Sciatic nerve (tissue), 2 donors: ENCODE measurements around the gene ELMO1. TPM values are rescaled to one million over a fixed set of nuclear protein-coding genes. Genes with fewer than 3 reads are reported as not detected.
A peak's percentile ranks its signal among the peaks of the same experiment; 100 is the strongest.

ENCODE experiments used
- ATAC-seq: fragments of 200-7000 bp; cut with Tn5 transposase; one replicate; pipeline ENCODE4 v1.9.1; 2020; ENCODE audit warnings: mild to moderate bottlenecking, moderate library complexity
- DNase-seq: peaks from one replicate; pipeline ENCODE4 v3.0.0-alpha.2; 2020; ENCODE audit warnings: low spot score
- intact Hi-C: fragments of 100-400 bp; cut with DNase I; formaldehyde crosslinking; loops from one replicate; pipeline ENCODE4 v1.14.2; 2022
- total RNA-seq: library from RNA; stranded (reverse); fragmentation: NEBNext Ultra II Directional; extraction: Animal tissue kit (Norgen Biotek cat#: 25700); gene quantifications from one replicate; pipeline ENCODE4 v1.2.1, GENCODE V29; 2021
- donor health status: DM: no; HTN: no; CAD: no.
- donor health status: DM: no; HTN: no; CAD: no.

ELMO1 gene
- total RNA-seq, 1 donor from 2014 or later = 151 TPM

DNA sequence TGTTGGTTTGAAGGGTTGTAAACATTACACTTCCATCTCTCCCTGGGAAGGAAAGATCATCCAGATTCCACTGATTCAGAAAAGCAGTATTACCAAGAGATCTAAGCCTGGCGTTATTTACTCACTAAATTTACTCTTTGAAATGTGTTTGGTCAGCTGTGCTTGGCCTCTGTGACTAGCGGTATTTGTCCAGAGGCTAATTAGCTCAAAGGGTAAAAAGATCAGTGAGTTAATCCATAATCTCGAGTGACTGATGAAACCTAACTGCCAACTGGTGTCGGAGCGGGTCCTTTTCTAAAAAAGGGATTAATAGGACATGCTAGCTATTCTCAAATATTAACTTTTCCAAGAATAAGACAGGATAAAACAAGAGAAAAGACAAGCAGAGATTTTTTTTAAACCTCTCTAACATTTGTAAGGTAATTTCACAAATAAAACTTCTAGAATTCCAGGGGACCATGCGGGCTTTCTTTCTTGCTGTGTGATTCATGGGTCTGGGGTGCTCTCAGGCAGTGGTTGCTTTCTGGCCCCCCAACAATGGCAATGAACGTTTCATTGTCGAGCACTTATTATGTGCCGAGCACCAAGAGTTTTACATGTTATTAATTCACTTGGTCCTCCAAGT, 477.0 kb downstream of the ELMO1 start:
- DNase-seq (no peak), ATAC-seq (peak; percentile 75)
- intact Hi-C loops = no loop called here

DNA sequence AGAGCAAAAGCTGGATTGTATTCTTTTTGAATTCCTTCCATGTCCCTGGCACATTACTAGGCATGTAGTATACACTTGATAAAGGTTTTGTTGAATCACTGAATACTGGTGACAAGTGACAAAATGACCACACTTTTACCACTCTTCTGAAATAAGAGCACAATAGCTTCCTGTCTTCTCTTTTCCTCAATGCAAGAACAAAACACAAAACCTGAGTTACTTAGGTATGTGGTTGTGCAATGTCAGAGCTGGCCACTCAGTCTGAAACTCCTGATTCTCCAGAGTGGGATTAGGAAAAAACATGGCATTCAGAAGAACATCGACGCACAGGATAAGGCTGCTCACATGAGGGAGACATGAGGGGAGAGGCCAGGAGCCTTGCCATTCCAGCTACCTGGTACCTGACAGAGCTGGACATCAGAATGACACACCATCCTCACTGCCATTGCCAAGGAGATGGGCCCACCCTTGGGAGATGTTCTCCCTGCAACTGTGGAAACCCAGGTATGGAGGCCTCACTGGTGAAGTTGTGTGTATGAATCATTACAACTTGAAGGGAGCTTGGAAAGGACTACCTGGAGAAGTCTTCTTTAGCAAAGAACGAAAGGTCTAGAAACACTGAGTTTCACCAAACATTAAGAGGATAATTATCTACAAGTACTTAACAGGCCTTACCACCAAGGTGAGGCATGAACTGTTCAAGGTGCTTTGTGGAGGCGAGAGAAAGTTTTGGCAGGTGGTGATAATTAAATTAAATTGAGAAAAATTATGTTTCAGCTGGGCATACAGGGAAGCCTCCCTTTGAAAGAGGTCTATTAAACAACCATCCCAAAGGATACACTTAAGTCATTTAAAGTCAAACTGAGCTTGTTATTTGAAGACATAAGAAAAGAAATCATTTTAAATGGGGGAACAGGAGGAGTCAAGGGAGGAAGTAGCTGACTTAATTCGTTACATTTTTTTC, 477.8 kb downstream of the ELMO1 start:
- ATAC-seq = no peak
- intact Hi-C loops = no loop called here
- no peak for DNase-seq

DNA sequence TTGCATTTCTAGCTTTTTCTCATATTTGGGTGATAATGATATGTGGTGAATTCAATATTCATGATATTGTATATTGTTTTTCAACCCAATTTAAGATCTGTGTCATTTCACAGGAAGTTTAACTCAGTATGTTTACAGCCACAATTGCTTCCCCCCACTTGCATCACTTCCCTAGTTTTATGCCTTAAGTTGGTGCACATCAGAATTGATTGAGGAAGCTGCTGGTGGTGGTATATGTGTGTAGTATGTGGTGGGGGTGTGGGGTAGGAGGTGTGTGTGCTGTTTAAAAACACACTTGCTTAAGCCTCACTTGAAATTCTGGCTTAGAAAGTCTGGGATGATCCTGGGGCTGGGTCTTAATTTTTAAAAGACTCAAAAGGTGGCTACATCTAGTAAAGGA, 479.3 kb downstream of the ELMO1 start:
- intact Hi-C loops = no loop called here
- DNase-seq (no peak), ATAC-seq (no peak)

DNA sequence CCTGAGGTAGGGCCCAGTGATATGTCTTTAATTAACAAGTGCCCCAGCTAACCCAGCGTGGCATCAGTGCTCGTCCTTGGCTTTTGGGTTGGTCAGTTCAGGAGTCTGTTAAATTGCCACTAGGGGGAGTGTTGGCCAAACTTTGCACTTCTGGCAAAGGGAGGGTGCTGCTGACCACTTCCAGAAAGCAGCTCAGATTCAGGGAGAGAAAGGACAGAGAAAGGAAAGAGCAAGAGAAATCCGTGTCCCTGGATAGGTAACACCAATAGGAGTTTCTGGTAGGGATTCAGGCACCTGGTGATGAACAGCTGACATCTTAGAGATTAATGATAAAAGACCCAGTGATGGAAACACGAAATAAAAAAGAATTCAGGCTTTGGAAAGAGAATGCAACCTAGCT, 481.3 kb downstream of the ELMO1 start:
- ATAC-seq = peak; percentile 88
- intact Hi-C loops = no loop called here
- DNase-seq = peak; percentile 70

DNA sequence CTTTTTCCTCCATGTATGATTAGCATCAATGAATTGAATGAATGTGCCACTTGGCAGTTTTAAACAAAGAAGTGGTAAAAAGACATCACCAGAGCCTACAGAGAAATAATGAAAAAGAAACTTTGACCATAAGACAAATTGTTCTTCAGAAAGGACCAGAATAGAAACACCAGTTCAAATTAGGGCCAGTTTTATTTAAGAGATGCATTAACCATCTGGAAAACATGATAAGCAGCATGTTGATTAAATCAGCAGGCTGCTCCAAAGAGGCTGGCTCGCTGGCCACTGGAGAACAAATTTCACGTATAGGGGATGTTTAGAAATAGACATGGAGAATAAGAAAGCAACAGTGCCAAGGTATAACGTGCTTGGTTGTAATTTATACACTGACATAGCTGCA, 482.0 kb downstream of the ELMO1 start:
- ATAC-seq (no peak), DNase-seq (no peak)
- intact Hi-C loops = no loop called here

DNA sequence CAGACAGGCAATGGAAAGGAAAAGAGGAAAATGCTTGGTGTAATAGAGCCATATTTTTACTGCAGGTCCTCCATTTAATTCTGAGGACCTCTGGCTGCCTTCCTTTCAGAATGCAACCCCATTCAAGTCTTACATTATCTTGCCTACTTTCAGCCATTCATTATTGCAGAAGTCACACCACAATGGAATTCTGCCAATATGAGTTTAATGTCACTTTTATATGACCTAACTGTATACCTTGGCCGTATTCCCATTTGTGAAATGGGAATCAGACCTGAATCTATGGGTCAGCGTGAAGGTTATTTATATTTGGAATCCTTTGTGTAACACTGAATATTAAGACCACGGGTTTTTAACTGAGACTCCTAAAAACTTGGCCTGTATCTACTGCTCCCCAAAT, 482.6 kb downstream of the ELMO1 start:
- intact Hi-C loops = no loop called here
- ATAC-seq (no peak), DNase-seq (no peak)

DNA sequence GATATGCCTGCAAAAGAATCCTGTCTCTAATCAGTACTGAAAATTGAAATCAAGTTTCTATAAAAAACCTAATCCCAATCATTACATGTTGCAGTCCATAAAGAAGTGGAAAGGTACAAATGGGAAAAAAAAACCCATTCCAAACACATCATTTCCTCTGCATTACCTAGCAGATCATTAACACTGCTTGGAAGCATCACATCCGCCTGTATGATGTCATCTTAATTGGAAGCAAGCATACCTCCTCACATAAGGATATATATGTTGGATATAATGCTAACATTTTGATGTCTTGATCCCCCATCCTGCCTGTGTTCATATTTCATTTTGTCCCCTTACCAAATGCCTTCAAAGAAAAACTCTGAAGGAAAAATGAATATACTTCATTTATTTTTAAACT, 483.0 kb downstream of the ELMO1 start:
- ATAC-seq = no peak
- intact Hi-C loops = no loop called here

DNA sequence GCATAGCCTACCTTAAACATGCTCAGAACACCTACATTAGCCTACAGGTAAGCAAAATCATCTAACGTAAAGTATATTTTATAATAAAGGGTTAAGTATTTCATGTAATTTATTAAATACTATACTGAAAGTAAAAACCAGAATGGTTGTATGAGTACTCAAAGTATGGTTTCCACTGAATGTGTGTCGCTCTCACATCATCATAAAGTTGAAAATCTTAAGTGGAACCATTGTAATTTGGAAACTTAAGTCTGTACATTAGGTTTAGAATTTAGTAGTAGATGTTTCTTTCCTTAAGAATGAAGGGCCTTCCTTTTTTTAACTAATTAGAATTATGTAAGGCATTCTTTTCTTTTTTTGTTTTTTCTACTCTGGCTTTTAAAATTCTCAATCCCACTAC, 484.4 kb downstream of the ELMO1 start:
- DNase-seq (no peak), ATAC-seq (no peak)
- intact Hi-C loops = no loop called here

More for the DNA sequence above, 483.0 kb downstream of the ELMO1 start:
- DNase-seq = no peak

DNA sequence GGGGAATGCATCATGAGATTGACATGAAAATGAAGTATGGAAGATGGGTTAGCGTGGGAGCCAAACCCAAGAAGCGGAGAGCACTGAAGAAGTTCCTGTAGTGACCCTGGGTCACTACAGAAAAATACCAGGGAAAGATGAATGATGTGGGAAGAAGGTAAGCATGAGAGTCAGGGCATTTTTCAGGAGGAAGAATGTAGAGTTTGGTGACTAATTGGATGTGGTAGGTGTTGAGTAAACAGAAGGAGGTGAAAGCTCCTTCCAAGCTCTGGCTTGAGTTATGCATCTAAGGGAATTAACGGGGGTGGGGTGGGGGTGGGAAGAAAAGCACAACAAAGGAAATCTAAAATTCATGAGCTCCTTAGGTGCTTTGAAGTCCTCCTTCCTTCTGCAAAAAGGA, 486.3 kb downstream of the ELMO1 start:
- ATAC-seq = no peak
- intact Hi-C loops = no loop called here
- DNase-seq = no peak

DNA sequence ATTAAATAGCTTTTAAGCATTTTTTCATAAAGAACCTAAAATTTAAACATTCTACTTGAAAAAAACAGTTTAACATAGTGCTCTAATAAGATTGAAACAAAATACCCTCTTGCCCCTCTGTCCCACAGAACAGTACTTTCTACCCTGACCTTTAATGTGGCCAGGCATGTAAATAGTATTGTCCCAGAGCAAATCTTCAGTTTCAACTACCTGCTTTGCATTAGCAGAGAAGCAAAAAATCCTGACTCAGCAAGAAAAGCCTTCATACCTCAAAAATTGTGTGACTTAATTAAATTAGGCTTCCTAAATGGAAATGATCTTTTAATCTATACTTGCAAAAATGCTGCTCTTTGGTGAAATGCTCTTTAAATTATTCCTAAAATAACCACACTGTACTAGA, 487.0 kb downstream of the ELMO1 start:
- DNase-seq = no peak
- ATAC-seq = no peak
- intact Hi-C loops = no loop called here

DNA sequence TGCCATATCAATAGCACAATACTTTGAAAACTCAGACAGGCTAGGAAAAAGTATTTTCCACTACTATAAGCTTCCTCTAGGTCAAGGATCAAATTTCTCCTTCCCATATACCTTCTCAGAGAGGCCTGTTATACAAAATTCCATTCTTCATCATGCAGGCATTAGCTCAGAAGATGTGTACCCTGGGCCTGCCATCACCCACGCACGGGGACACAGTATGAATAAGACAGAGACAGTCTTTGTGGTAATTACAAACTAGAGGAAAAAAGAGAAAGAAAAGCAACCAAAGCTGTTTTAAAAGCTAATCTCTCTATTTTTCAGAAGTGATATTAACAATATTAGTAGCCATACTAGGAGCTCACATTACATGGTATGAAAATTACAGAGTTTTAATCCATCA, 487.6 kb downstream of the ELMO1 start:
- intact Hi-C loops = no loop called here
- DNase-seq = no peak
- ATAC-seq = no peak

DNA sequence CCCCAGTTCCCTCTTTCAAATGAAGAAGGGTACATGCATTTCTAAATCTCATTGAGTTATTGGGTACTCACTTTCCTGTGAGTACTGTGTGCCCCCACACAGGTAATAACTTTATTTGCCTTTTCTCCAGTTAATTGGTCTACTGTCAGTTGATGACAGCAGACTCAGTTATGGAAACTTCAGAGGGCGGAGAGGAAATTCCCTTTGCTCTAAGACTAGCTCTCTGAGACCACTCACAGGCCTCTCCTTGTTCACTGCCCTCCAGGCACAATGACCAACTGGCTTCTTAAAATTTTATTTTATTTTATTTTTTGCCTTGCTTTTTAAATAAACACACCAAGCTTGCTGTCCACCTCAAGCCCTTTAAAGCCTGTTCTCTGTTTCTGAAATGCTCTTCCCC, 488.6 kb downstream of the ELMO1 start:
- intact Hi-C loops = no loop called here
- no peak for DNase-seq
- ATAC-seq = no peak

DNA sequence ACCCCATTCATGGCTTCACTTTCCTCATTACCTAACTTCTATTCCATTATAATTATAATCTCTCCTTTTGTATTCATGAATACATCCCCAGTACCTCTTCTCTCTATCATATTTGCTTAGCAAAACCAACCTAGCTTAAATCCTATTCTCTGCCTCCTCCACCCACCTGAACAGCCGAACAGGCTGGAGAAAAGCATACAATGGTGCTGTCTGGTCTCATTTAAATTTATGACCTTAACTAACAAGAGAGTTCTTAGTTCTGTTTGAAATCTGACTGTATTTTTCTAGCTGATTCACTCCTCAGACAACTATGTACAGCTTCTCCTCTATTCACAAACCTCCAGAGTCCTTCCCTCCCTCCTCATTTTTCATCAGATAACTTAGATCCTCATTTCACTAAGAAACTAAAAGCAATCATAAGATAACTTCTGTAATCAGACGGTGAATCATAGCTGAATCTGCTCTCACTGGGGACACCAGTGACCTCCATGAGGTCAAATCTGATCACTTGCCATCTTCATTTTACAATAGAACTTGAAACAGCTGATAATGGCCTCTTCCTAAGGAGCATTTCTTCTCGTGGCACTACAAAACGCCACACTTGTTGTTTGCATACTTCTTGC, 490.4 kb downstream of the ELMO1 start:
- DNase-seq (no peak), ATAC-seq (peak; percentile 22)
- intact Hi-C loops = no loop called here

DNA sequence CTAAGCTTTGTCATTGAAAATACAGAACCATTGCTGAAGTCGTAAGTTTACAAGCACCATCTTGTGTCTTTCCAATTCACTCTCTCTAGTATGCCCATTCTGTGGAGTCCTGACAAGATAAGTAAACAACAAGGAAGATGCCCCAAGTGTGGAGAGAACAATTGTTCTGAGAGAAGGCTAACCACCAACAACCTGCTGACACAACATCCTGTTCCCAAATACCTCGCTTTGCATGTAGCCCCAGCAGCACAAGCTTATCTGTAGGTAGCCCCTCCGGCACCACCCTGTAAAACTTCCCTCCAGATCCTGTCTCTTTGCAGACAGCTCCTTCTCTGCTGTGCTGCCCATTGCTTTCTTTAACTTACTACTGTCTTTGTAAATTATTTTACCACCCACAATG, 491.0 kb downstream of the ELMO1 start:
- intact Hi-C loops = no loop called here
- no peak for DNase-seq
- no peak for ATAC-seq

DNA sequence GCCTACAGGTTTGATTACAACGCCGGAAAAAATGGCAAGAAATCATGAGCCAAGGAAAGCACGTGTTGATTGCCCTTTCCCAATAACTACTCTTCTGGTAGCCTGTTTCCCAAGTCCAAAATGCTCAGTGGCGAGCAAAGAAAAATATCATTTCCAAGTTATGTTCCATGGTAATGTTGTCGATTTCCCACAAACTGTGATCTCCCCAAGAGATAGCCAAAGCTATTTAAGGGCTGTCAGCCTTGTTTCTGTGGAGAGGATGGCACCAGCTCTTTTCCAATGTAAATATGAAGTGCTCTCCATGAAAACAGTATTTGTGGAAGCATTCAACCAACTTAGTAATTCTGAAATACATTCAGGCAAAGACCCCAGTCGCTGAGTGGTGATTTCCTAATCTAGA, 491.9 kb downstream of the ELMO1 start:
- intact Hi-C loops = no loop called here
- ATAC-seq (no peak), DNase-seq (no peak)

DNA sequence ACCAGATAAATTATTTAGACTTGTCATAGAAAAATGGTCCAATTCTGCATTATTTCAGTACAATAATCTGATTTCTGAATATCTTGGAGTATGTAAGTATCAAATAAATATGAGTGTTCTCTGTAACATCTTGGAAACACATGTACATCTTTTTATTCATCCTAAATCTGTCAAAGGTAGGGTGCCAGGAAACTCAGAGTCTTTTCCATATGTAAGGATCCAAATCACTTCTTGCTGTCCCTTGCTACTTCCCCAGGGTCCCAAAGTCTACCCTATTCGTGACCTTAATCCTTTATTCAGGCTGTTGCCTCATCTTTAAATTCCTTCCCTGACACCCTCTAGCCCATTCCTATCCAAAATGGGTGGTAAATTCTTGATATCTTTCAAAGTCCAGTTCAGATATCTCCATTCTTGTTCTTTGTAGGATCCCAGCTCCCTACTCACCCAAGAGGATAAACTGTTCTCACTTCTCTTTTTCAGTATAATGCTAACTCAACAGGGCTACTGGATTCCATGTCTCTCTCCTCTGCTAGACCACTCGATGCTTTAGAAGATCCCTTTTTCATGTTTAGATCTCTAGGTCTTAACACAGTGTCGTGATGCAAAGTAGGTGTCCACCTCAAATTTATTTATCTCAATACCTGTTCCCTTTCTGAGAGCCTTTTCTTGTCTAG, 493.1 kb downstream of the ELMO1 start:
- ATAC-seq = no peak

DNA sequence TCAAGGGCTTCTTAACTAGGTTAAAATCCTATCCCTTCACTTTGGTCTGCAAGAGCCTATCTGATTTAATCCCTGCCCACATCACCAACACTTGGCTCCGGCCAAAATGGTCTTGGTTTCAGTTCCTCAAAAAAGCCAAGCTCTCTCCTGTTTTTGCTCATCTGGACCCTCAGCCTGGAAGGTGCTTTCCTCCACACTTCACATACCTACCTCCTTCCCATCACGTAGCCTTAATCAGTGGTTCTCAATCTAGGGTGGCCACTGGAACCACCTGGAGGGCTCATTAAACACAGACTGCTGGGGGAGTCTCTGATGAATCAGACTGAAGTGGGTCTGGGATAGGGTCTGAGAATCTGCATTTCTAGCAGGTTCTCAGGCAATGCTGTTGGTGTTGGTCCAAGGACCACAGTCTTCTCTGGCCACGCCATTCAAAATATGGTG, 497.4 kb downstream of the ELMO1 start:
- ATAC-seq = no peak
- intact Hi-C loops = no loop called here
- DNase-seq = no peak

More for the DNA sequence above, 493.1 kb downstream of the ELMO1 start:
- no peak for DNase-seq
- intact Hi-C loops = no loop called here

DNA sequence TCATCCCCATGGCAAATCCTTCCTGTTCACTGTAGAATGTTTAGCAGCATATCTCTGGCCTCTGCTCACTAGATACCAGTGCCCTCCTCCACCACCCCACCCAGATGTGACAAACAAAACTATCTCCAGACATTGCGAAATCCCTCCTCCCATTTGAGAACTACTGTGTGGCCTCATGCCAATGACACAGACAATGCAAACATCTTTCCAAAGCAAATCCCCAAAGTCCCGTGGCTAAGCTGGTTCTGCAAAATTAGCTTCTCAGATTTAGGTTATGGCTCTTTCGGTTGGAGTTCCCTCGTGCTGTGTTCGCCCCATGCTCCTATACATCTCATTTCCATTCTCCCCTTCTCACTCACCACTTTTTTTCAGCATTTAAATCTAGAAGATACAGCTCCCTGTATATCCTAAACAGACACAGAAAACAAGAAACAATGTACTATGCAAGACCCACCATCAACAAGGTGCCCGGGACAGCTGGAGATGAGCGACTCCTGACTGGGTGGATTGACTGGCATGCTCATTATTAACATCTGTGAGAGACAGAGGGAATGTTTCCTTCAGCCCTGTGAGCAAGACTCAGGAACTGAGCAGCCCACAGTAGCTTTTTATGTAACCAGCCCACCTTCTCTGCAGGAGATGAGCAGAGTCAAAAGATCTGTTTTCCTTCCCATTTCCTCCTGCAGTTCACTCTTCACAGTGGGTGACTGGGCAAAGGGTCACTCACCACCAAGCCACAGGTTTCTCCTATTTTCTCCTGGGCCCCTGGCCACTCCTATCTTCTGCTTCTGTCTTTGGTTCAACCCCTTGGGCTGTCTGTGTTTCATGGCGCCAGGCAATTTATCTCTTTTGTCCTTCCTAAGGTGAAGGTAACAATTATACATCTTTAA, 498.7 kb downstream of the ELMO1 start:
- DNase-seq (no peak), ATAC-seq (peak; percentile 81)

DNA sequence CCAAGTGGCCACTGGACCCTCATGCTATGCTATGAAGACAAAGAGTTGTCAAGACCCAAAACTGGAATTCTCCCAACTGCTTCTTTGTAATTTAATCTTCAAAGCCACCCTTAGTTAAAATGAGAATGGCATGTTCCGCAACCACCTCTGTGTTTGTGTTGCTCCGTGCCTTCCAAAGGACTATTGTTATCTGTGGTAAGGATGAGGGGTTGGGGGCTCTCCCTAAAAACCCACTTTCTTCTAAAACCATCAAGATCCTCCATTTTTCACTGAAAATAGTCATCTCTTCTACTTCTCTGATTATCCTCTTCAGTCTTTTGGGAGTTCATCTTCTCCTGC, 502.3 kb downstream of the ELMO1 start:
- ATAC-seq = no peak
- intact Hi-C loops = no loop called here
- DNase-seq = no peak

More for the DNA sequence above, 498.7 kb downstream of the ELMO1 start:
- intact Hi-C loops = no loop called here
